HG02759 (cell line): ENCODE data around the gene TLCD5.

Experiments
- ATAC-seq: cut with Tn5 transposase; IDR thresholded peaks from one replicate; pipeline ENCODE4 v1.9.1; 2021; ENCODE audit warnings: mild to moderate bottlenecking, moderate library complexity; ENCODE audit not compliant: unreplicated experiment

TLCD5 gene

GRCh38 chr11:120324932-120325810 lies at the start of gene TLCD5:
Gene TLCD5, plus strand, starts transcription at chr11:120325299. Its CDS starts 2,143 bp downstream, at chr11:120327442.
- peak; percentile 69 for ATAC-seq

GRCh38 chr11:120279502-120279901 lies 45.6 kb upstream of the TLCD5 start:
- ATAC-seq = no peak

GRCh38 chr11:120280600-120281051 lies 44.5 kb upstream of the TLCD5 start:
- no peak for ATAC-seq

- ATAC-seq = no peak
Observed at GRCh38 chr11:120281143-120281795, 43.8 kb upstream of the TLCD5 start.

GRCh38 chr11:120283124-120283523 lies 42.0 kb upstream of the TLCD5 start:
- ATAC-seq = no peak

GRCh38 chr11:120284272-120284671 lies 40.8 kb upstream of the TLCD5 start:
- no peak for ATAC-seq

GRCh38 chr11:120285256-120285655 lies 39.8 kb upstream of the TLCD5 start:
- no peak for ATAC-seq

- ATAC-seq = no peak
Observed at GRCh38 chr11:120288021-120288420, 37.1 kb upstream of the TLCD5 start.

GRCh38 chr11:120289426-120289825 lies 35.7 kb upstream of the TLCD5 start:
- no peak for ATAC-seq

- ATAC-seq = no peak
Observed at GRCh38 chr11:120290956-120291355, 34.1 kb upstream of the TLCD5 start.

GRCh38 chr11:120293038-120293800 lies 31.9 kb upstream of the TLCD5 start:
- ATAC-seq = no peak

- ATAC-seq = no peak
Observed at GRCh38 chr11:120294096-120294495, 31.0 kb upstream of the TLCD5 start.

GRCh38 chr11:120295099-120295498 lies 30.0 kb upstream of the TLCD5 start:
- no peak for ATAC-seq

- ATAC-seq = no peak
Observed at GRCh38 chr11:120296554-120296953, 28.5 kb upstream of the TLCD5 start.

- ATAC-seq = no peak
Observed at GRCh38 chr11:120298461-120298860, 26.6 kb upstream of the TLCD5 start.

GRCh38 chr11:120302001-120302805 lies 22.9 kb upstream of the TLCD5 start:
- ATAC-seq = no peak

GRCh38 chr11:120303004-120303637 lies 22.0 kb upstream of the TLCD5 start:
- ATAC-seq = no peak

- no peak for ATAC-seq
Observed at GRCh38 chr11:120304526-120304925, 20.6 kb upstream of the TLCD5 start.

- ATAC-seq = no peak
Observed at GRCh38 chr11:120305286-120305685, 19.8 kb upstream of the TLCD5 start.
